OCI-LY7 (cell line): ENCODE measurements around the gene SERINC2. TPM values are rescaled to one million over a fixed set of nuclear protein-coding genes. Genes with fewer than 3 reads are reported as not detected.

Experiments used
- BruUV-seq: library from RNA; stranded (reverse); fragments of 400-500 nt; replicated peaks from 2 replicates; lab custom pipeline; 2021; lab: Mats Ljungman, UMichigan
- CTCF ChIA-PET: fragments of 300-600 bp; sonication (Branson Sonifier 250); formaldehyde crosslinking; loops from one replicate; lab custom pipeline; 2022; ENCODE audit warnings: antibody characterized with exemption; ENCODE audit not compliant: unreplicated experiment; lab: Charles Lee
- POLR2A ChIA-PET: fragments of 300-600 bp; sonication (Branson Sonifier 250); formaldehyde crosslinking; loops from one replicate; lab custom pipeline; 2022; ENCODE audit warnings: antibody characterized with exemption; lab: Charles Lee
- DNase-seq: peaks from one replicate; pipeline ENCODE4 v3.0.0-alpha.2; 2015; ENCODE audit warnings: low spot score
- H2AFZ ChIP-seq: fragments of 200-600 bp; sonication (generic), shearing (Covaris generic); 2 replicates; pipeline ENCODE4 v1.6.1; 2014; ENCODE audit warnings: mild to moderate bottlenecking, antibody characterized with exemption, low read length, moderate library complexity
- H3K27ac ChIP-seq: fragments of 200-600 bp; sonication (generic); 2 replicates; pipeline ENCODE4 v1.5.1; 2014; ENCODE audit warnings: mixed run types, low read depth, mild to moderate bottlenecking, moderate library complexity, low read length, inconsistent platforms; ENCODE audit not compliant: poor library complexity, severe bottlenecking
- H3K36me3 ChIP-seq: fragments of 200-600 bp; sonication (generic); 2 replicates; pipeline ENCODE4 v1.6.1; 2014; ENCODE audit warnings: mild to moderate bottlenecking, antibody characterized with exemption, low read length, moderate library complexity, mixed read lengths; ENCODE audit not compliant: insufficient read depth
- H3K4me1 ChIP-seq: fragments of 200-600 bp; sonication (generic); 2 replicates; pipeline ENCODE4 v1.5.1; 2014; ENCODE audit warnings: mild to moderate bottlenecking, low read length; ENCODE audit not compliant: insufficient read depth, poor library complexity, severe bottlenecking
- H3K4me2 ChIP-seq: fragments of 200-600 bp; sonication (generic); 2 replicates; pipeline ENCODE4 v1.6.1; 2014; ENCODE audit warnings: mild to moderate bottlenecking, low read length
- H3K4me3 ChIP-seq: fragments of 200-600 bp; sonication (generic); 2 replicates; pipeline ENCODE4 v1.5.1; 2014; ENCODE audit warnings: mild to moderate bottlenecking, low read depth, low read length; ENCODE audit not compliant: poor library complexity, severe bottlenecking
- H3K79me2 ChIP-seq: fragments of 200-600 bp; sonication (generic); 2 replicates; pipeline ENCODE4 v1.6.1; 2016; ENCODE audit warnings: low read depth, mild to moderate bottlenecking, low read length, moderate library complexity, mixed read lengths; ENCODE audit not compliant: insufficient read depth
- H3K9me2 ChIP-seq: fragments of 200-600 bp; sonication (generic); 2 replicates; pipeline ENCODE4 v1.6.1; 2016; ENCODE audit warnings: mild to moderate bottlenecking, low read length, mixed read lengths; ENCODE audit not compliant: insufficient read depth
- H3K9me3 ChIP-seq: fragments of 200-600 bp; sonication (generic); 2 replicates; pipeline ENCODE4 v1.6.1; 2014; ENCODE audit warnings: mild to moderate bottlenecking, mixed run types, low read length, mixed read lengths
- H4K20me1 ChIP-seq: fragments of 200-600 bp; sonication (generic); 2 replicates; pipeline ENCODE4 v1.6.1; 2014; ENCODE audit warnings: mild to moderate bottlenecking, antibody characterized with exemption, low read length, moderate library complexity, mixed read lengths; ENCODE audit not compliant: insufficient read depth
- CTCF ChIP-seq: fragments of 200-600 bp; sonication (generic); conservative IDR thresholded peaks from 2 replicates; pipeline ENCODE4 v1.5.1; 2014; ENCODE audit warnings: mild to moderate bottlenecking, antibody characterized with exemption, low read length, moderate library complexity, mixed read lengths
- EZH2phosphoT487 ChIP-seq: fragments of 200-600 bp; sonication (generic); IDR thresholded peaks from 2 replicates; pipeline ENCODE4 v1.6.1; 2018; ENCODE audit warnings: low read depth, borderline replicate concordance, mild to moderate bottlenecking, mixed run types, antibody characterized with exemption, low read length, moderate library complexity, mixed read lengths
- intact Hi-C: fragments of 100-400 bp; cut with micrococcal nuclease; formaldehyde crosslinking; loops from one replicate; pipeline ENCODE4 v1.10.0; 2022; ENCODE audit not compliant: unreplicated experiment
- total RNA-seq, 2 experiments: library from RNA; depleted of rRNA in 1 of 2; stranded (reverse); fragments of >200 nt in 1 of 2; shearing (Covaris generic) in 1 of 2; gene quantifications; 2 replicates each; pipeline ENCODE4 v1.2.3, GENCODE V29; 2014 to 2022

SERINC2 gene
- total RNA-seq, 2 experiments from 2014 or later: 3.5 to 11.1 TPM

- ChIA-PET POLR2A (interaction anchor here (1.0 kb wide), 1 partner anchor 9 kb away, joined by 3 read pairs; no protein-coding TSS in a partner anchor), CTCF (no interaction called here)
- H3K4me1 ChIP-seq: no peaks in the 10 kb centered on the region
- no peak for DNase-seq
- no TSS peak for BruUV-seq
- no peak overlapping the region for H3K4me3 ChIP-seq
- H3K36me3 ChIP-seq: peaks cover 5% of the 10 kb centered on the region; the same call in 1 of the 2 replicates
- intact Hi-C loops: no loop called here
- no peak overlapping the region for H2AFZ ChIP-seq
- H3K9me2 ChIP-seq: no peaks in the 10 kb centered on the region
- H3K27ac ChIP-seq: no peak overlapping the region
- no peak for TF ChIP-seq CTCF
- no peak for TF ChIP-seq EZH2phosphoT487
- no peaks in the 10 kb centered on the region for H3K79me2 ChIP-seq
- H4K20me1 ChIP-seq: no peaks in the 10 kb centered on the region
- no peak overlapping the region for H3K4me2 ChIP-seq
- no peaks in the 10 kb centered on the region for H3K9me3 ChIP-seq
Observed at GRCh38 chr1:31370565-31370964, 42.4 kb upstream of the SERINC2 start.

DNA sequence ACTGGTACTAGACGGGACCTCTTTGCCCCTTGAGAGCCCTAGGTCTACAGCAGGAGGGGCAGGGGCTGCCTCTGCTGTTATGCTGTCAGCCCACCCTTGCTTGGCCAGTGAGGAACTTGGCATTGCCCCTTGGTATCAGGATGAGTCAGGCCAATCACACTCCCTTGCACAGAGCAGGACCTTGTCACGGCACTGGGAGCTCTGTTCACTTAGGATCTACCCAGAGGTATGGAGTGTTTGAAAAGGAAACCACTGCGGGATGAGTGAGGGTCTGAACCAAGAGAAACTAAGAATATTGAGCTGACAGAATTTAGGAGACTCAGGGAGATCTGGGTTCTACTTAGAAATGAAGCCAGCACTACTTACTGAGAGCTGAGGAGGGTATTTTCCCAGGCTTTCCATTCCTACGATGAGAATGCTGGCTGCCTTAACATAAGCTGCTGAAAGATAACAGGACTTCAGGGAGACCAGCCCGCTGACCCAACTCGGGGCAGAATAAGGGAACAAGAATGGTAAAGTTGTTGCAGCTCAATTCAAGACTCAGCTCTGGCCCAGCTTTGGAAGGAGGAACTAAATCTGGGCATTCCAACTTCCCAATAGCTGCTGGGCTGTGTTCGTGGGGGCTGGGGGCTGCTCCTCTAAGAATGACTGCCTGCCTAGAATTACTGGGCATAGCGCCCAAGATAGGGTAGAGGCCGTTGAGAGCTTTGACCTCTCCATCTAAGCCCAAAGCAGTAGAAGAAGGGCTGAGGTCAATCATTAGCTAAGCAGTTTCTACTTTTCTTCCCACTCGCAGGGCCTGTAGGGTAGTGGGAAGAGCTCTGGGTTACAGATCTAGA, 41.7 kb upstream of the SERINC2 start:
- Histone ChIP-seq H4K20me1 (no peaks in the 10 kb centered on the region), H3K79me2 (no peaks in the 10 kb centered on the region), H3K9me3 (no peaks in the 10 kb centered on the region), H3K36me3 (no peaks in the 10 kb centered on the region; the same call in 1 of the 2 replicates), H3K4me1 (no peaks in the 10 kb centered on the region), H2AFZ (no peak overlapping the region), H3K4me2 (no peak overlapping the region), H3K4me3 (no peak overlapping the region), H3K27ac (no peak overlapping the region), H3K9me2 (no peaks in the 10 kb centered on the region)
- no peak for DNase-seq
- BruUV-seq: no TSS peak
- intact Hi-C loops: no loop called here
- ChIA-PET CTCF (interaction anchor here (0.6 kb wide), 1 partner anchor 24 kb away, joined by 3 read pairs; no protein-coding TSS in a partner anchor), POLR2A (interaction anchor here (1.0 kb wide), 1 partner anchor 9 kb away, joined by 3 read pairs; no protein-coding TSS in a partner anchor)
- no peak for TF ChIP-seq EZH2phosphoT487
- no peak for TF ChIP-seq CTCF

DNA sequence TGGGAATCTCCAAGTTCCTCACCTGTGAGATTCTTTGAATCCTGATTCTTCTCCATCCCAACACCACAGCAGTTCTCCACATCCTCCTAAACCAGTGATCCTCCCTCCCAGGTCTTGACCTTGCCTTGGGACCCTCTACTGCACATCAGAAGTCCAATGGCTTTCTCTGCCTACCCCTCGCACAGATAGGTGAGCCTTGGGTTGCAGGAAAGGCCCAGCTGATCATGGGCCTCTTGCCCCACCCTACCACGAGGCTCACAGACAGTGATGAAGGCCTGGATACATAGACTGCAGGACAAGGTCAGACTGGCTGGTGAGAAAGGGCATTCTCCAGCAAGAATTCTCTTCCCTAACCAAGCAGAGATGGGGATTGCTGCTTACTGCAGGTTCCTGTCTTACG, 41.0 kb upstream of the SERINC2 start:
- CTCF ChIA-PET: no interaction called here
- BruUV-seq: no TSS peak

More for the DNA sequence above, 41.0 kb upstream of the SERINC2 start:
- Histone ChIP-seq H3K4me3 (no peak overlapping the region), H3K27ac (no peak overlapping the region), H3K9me2 (no peaks in the 10 kb centered on the region), H3K9me3 (no peaks in the 10 kb centered on the region), H3K4me2 (no peak overlapping the region), H2AFZ (no peak overlapping the region), H4K20me1 (no peaks in the 10 kb centered on the region), H3K4me1 (no peaks in the 10 kb centered on the region), H3K36me3 (no peaks in the 10 kb centered on the region), H3K79me2 (no peaks in the 10 kb centered on the region)
- TF ChIP-seq CTCF (no peak), EZH2phosphoT487 (no peak)
- intact Hi-C loops: no loop called here
- no peak for DNase-seq
- POLR2A ChIA-PET: no interaction called here
